GM12873 (cell line): ENCODE results near the gene MYLK3.

ENCODE experiments used
- CTCF ChIP-seq: IDR thresholded peaks from 2 replicates; pipeline ENCODE4 v1.5.1; 2012; ENCODE audit warnings: low read depth, mild to moderate bottlenecking, moderate library complexity, low read length, control low read depth; ENCODE audit not compliant: insufficient read depth; ENCODE audit errors: missing control alignments

MYLK3 gene

GRCh38 chr16:46747777-46748651 lies at the start of gene MYLK3:
Gene MYLK3 (minus strand): TSS chr16:46748344. CDS start chr16:46748193, 151 bp downstream.
- TF ChIP-seq CTCF = no peak

- TF ChIP-seq CTCF = no peak
These were observed 49.4 kb upstream of the MYLK3 start for GRCh38 chr16:46797501-46797900.

- TF ChIP-seq CTCF = no peak
These were observed 48.7 kb upstream of the MYLK3 start for GRCh38 chr16:46796764-46797269.

GRCh38 chr16:46793841-46794240 lies 45.7 kb upstream of the MYLK3 start:
- no peak for TF ChIP-seq CTCF

GRCh38 chr16:46790599-46791270 lies 42.6 kb upstream of the MYLK3 start:
- no peak for TF ChIP-seq CTCF

- no peak for TF ChIP-seq CTCF
These were observed 41.6 kb upstream of the MYLK3 start for GRCh38 chr16:46789499-46790414.
